ENCODE measurements around the gene TFB2M. TPM values are rescaled to one million over a fixed set of nuclear protein-coding genes. Genes with fewer than 3 reads are reported as not detected.
"Not testable (repeated sequence)": the region's sequence is repeated elsewhere in the genome, so short reads cannot be mapped to it uniquely, and the experiment has no call there.

TFB2M gene
- total RNA-seq (2014; rRNA removed; shearing (Covaris generic)) = 22.8 and 23.5 TPM in 2 replicates

GRCh38 chr1:246566128-246566812, at the start of gene TFB2M, which contains the start of gene CNST:
TSS of gene TFB2M (minus strand) at chr1:246566261. CDS start at chr1:246566138, 123 bp downstream.
TSS of gene CNST (plus strand) at chr1:246566456. CDS start at chr1:246591563, 25,107 bp downstream.
- H3K27ac ChIP-seq = peak within 1 kb of the TSS; percentile 85
- DNase-seq = peak; percentile 97 to 98
- H3K4me3 ChIP-seq = peak within 1 kb of the TSS; percentile 82
- peaks cover 9% of the 10 kb centered on the region; the same call in 1 of the 2 replicates for H3K36me3 ChIP-seq
- H3K9me3 ChIP-seq (replicated peaks) = no peaks in the 10 kb centered on the region
- 0 out of 2 replicates have a peak, but pooled peaks cover 5% of the 10 kb centered on the region for H3K4me1 ChIP-seq
- no peaks in the 10 kb centered on the region for H3K27me3 ChIP-seq

- Histone ChIP-seq H3K4me3 (no peak overlapping the region), H3K27me3 (no peaks in the 10 kb centered on the region), H3K27ac (no peak overlapping the region), H3K36me3 (no peaks in the 10 kb centered on the region), H3K9me3 (replicated peaks) (no peaks in the 10 kb centered on the region), H3K4me1 (peaks cover 10% of the 10 kb centered on the region)
- DNase-seq = no peak
Measured at GRCh38 chr1:246613096-246613758, 47.2 kb upstream of the TFB2M start.

- no peaks in the 10 kb centered on the region for H3K27me3 ChIP-seq
- H3K9me3 ChIP-seq (replicated peaks) = no peaks in the 10 kb centered on the region
- no peak for DNase-seq
- no peak overlapping the region for H3K4me3 ChIP-seq
- H3K27ac ChIP-seq = peak overlapping the region; percentile 75
- peaks cover 10% of the 10 kb centered on the region for H3K4me1 ChIP-seq
- no peaks in the 10 kb centered on the region for H3K36me3 ChIP-seq
Measured at GRCh38 chr1:246609632-246610031, 43.6 kb upstream of the TFB2M start.

GRCh38 chr1:246608616-246609376, 42.7 kb upstream of the TFB2M start:
- DNase-seq = peak; percentile 62 to 75
- Histone ChIP-seq H3K27ac (peak overlapping the region; percentile 75), H3K4me1 (peaks cover 10% of the 10 kb centered on the region), H3K4me3 (no peak overlapping the region), H3K9me3 (replicated peaks) (no peaks in the 10 kb centered on the region), H3K36me3 (no peaks in the 10 kb centered on the region), H3K27me3 (no peaks in the 10 kb centered on the region)

- no peak for DNase-seq
- Histone ChIP-seq H3K9me3 (replicated peaks) (no peaks in the 10 kb centered on the region), H3K4me3 (no peak overlapping the region), H3K36me3 (peaks cover 2% of the 10 kb centered on the region; the same call in 1 of the 2 replicates), H3K27ac (no peak overlapping the region), H3K4me1 (peaks cover 10% of the 10 kb centered on the region), H3K27me3 (no peaks in the 10 kb centered on the region)
Measured at GRCh38 chr1:246607462-246607861, 41.4 kb upstream of the TFB2M start.

GRCh38 chr1:246605231-246605630, 39.2 kb upstream of the TFB2M start:
- H3K4me1 ChIP-seq = peaks cover 10% of the 10 kb centered on the region
- not testable (repeated sequence) for H3K27me3 ChIP-seq; H3K27ac ChIP-seq; H3K9me3 ChIP-seq (replicated peaks); H3K4me3 ChIP-seq; DNase-seq; H3K36me3 ChIP-seq

GRCh38 chr1:246602194-246602593, 36.1 kb upstream of the TFB2M start:
- no peaks in the 10 kb centered on the region for H3K27me3 ChIP-seq
- peaks cover 7% of the 10 kb centered on the region for H3K36me3 ChIP-seq
- H3K4me3 ChIP-seq = no peak overlapping the region
- peak; percentile 65 for DNase-seq
- no peaks in the 10 kb centered on the region for H3K9me3 ChIP-seq (replicated peaks)
- no peaks in the 10 kb centered on the region; the same call in 1 of the 2 replicates for H3K4me1 ChIP-seq
- peak overlapping the region; percentile 37 for H3K27ac ChIP-seq

- Histone ChIP-seq H3K27ac (no peak overlapping the region), H3K36me3 (peaks cover 12% of the 10 kb centered on the region), H3K27me3 (no peaks in the 10 kb centered on the region), H3K9me3 (replicated peaks) (no peaks in the 10 kb centered on the region), H3K4me3 (no peak overlapping the region), H3K4me1 (no peaks in the 10 kb centered on the region; the same call in 1 of the 2 replicates)
- no peak for DNase-seq
Measured at GRCh38 chr1:246600579-246600978, 34.5 kb upstream of the TFB2M start.

- no peaks in the 10 kb centered on the region for H3K27me3 ChIP-seq
- no peaks in the 10 kb centered on the region; the same call in 1 of the 2 replicates for H3K4me1 ChIP-seq
- no peaks in the 10 kb centered on the region for H3K9me3 ChIP-seq (replicated peaks)
- H3K36me3 ChIP-seq = peaks cover 12% of the 10 kb centered on the region
- DNase-seq = no peak
- H3K4me3 ChIP-seq = no peak overlapping the region
- H3K27ac ChIP-seq = no peak overlapping the region
Measured at GRCh38 chr1:246599315-246599714, 33.3 kb upstream of the TFB2M start.

GRCh38 chr1:246597971-246598370, 31.9 kb upstream of the TFB2M start:
- Histone ChIP-seq H3K27me3 (no peaks in the 10 kb centered on the region), H3K27ac (no peak overlapping the region), H3K4me1 (no peaks in the 10 kb centered on the region; the same call in 1 of the 2 replicates), H3K4me3 (no peak overlapping the region), H3K9me3 (replicated peaks) (no peaks in the 10 kb centered on the region), H3K36me3 (peaks cover 14% of the 10 kb centered on the region)
- no peak for DNase-seq

GRCh38 chr1:246597340-246597739, 31.3 kb upstream of the TFB2M start:
- Histone ChIP-seq H3K9me3 (replicated peaks) (no peaks in the 10 kb centered on the region), H3K27me3 (no peaks in the 10 kb centered on the region), H3K4me3 (no peak overlapping the region), H3K4me1 (no peaks in the 10 kb centered on the region; the same call in 1 of the 2 replicates), H3K27ac (no peak overlapping the region), H3K36me3 (peaks cover 14% of the 10 kb centered on the region)
- DNase-seq = no peak

GRCh38 chr1:246595146-246595545, 29.1 kb upstream of the TFB2M start:
- H3K4me1 ChIP-seq = no peaks in the 10 kb centered on the region; the same call in 1 of the 2 replicates
- no peaks in the 10 kb centered on the region for H3K9me3 ChIP-seq (replicated peaks)
- DNase-seq = no peak
- no peak overlapping the region for H3K4me3 ChIP-seq
- no peaks in the 10 kb centered on the region for H3K27me3 ChIP-seq
- H3K27ac ChIP-seq = no peak overlapping the region
- peaks cover 16% of the 10 kb centered on the region for H3K36me3 ChIP-seq

GRCh38 chr1:246592695-246593094, 26.6 kb upstream of the TFB2M start:
- H3K27ac ChIP-seq = no peak overlapping the region

GRCh38 chr1:246591958-246592357, 25.9 kb upstream of the TFB2M start:
- Histone ChIP-seq H3K4me3 (no peak overlapping the region), H3K27ac (no peak overlapping the region), H3K36me3 (peaks cover 10% of the 10 kb centered on the region), H3K27me3 (no peaks in the 10 kb centered on the region), H3K4me1 (no peaks in the 10 kb centered on the region; the same call in 1 of the 2 replicates), H3K9me3 (replicated peaks) (peaks cover 5% of the 10 kb centered on the region; the same call in 1 of the 2 replicates)
- no peak for DNase-seq

More at GRCh38 chr1:246592695-246593094, 26.6 kb upstream of the TFB2M start:
- Histone ChIP-seq H3K9me3 (replicated peaks) (peaks cover 5% of the 10 kb centered on the region; the same call in 1 of the 2 replicates), H3K4me3 (no peak overlapping the region), H3K36me3 (peaks cover 14% of the 10 kb centered on the region), H3K27me3 (no peaks in the 10 kb centered on the region), H3K4me1 (no peaks in the 10 kb centered on the region; the same call in 1 of the 2 replicates)
- no peak for DNase-seq

Measured in SJCRH30 (cell line).